HepG2 (cell line): ENCODE results near the gene SMAP2. TPM values are rescaled to one million over a fixed set of nuclear protein-coding genes. Genes with fewer than 3 reads are reported as not detected.

Source experiments
- CREBL2 ChIP-seq: sonication (generic); formaldehyde crosslinking; IDR thresholded peaks from 2 replicates; pipeline ENCODE4 v1.8.1; 2023; ENCODE audit warnings: missing genetic modification reagents, mild to moderate bottlenecking, borderline replicate concordance
- CREM ChIP-seq, 2 experiments: sonication (generic) in 1 of 2; formaldehyde crosslinking in 1 of 2; IDR thresholded peaks; 2 replicates each; pipeline versions ENCODE4 v1.4.0 to v1.6.1; 2016 to 2020; ENCODE audit warnings: antibody characterized with exemption in 1 of 2, mild to moderate bottlenecking in 1 of 2, missing genetic modification reagents in 1 of 2
- DMTF1 ChIP-seq: sonication (generic); formaldehyde crosslinking; IDR thresholded peaks from 2 replicates; pipeline ENCODE4 v1.4.0; 2020; ENCODE audit warnings: mild to moderate bottlenecking, missing genetic modification reagents
- FLYWCH1 ChIP-seq: sonication (generic); formaldehyde crosslinking; IDR thresholded peaks from 2 replicates; pipeline ENCODE4 v1.8.1; 2023; ENCODE audit warnings: mild to moderate bottlenecking, missing genetic modification reagents
- GATAD2A ChIP-seq: IDR thresholded peaks from 2 replicates; pipeline ENCODE4 v1.6.1; 2016
- LBX2 ChIP-seq: sonication (generic); formaldehyde crosslinking; IDR thresholded peaks from 2 replicates; pipeline ENCODE4 v1.5.0; 2020; ENCODE audit warnings: missing genetic modification reagents, mild to moderate bottlenecking, borderline replicate concordance
- LCORL ChIP-seq, 2 experiments: fragments of 450-650 bp in 1 of 2; sonication (generic) in 1 of 2; formaldehyde crosslinking in 1 of 2; IDR thresholded peaks; 2 replicates each; pipeline versions ENCODE4 v1.5.0 to v1.6.1; 2017 to 2020; ENCODE audit warnings: antibody characterized with exemption in 1 of 2, missing genetic modification reagents in 1 of 2
- MXD1 ChIP-seq: sonication (generic); formaldehyde crosslinking; IDR thresholded peaks from 2 replicates; pipeline ENCODE4 v1.4.0; 2020; ENCODE audit warnings: mild to moderate bottlenecking, missing genetic modification reagents
- NR2F2 ChIP-seq: IDR thresholded peaks from 2 replicates; pipeline ENCODE4 v1.6.1; 2012; ENCODE audit warnings: low read depth, inconsistent platforms, borderline replicate concordance
- PHB2 ChIP-seq: fragments of 450-650 bp; IDR thresholded peaks from 2 replicates; pipeline ENCODE4 v1.6.1; 2018; ENCODE audit not compliant: partially characterized antibody
- RAD21 ChIP-seq: fragments of 450-650 bp; formaldehyde crosslinking; IDR thresholded peaks from 2 replicates; pipeline ENCODE4 v1.5.0; 2020; ENCODE audit warnings: mild to moderate bottlenecking
- RFXAP ChIP-seq: sonication (generic); formaldehyde crosslinking; IDR thresholded peaks from 2 replicates; pipeline ENCODE4 v1.4.0; 2020; ENCODE audit warnings: missing genetic modification reagents, borderline replicate concordance
- SKI ChIP-seq: fragments of 450-650 bp; IDR thresholded peaks from one replicate; pipeline ENCODE4 v1.6.1; 2018; ENCODE audit warnings: mild to moderate bottlenecking; ENCODE audit not compliant: partially characterized antibody
- SMAD1 ChIP-seq: sonication (generic); formaldehyde crosslinking; IDR thresholded peaks from 2 replicates; pipeline ENCODE4 v1.4.0; 2020; ENCODE audit warnings: missing genetic modification reagents, low read depth, mild to moderate bottlenecking, borderline replicate concordance
- TBX3 ChIP-seq: fragments of 450-650 bp; IDR thresholded peaks from 2 replicates; pipeline ENCODE4 v1.6.1; 2017; ENCODE audit warnings: antibody characterized with exemption, mild to moderate bottlenecking, inconsistent platforms, borderline replicate concordance
- TP53 ChIP-seq: sonication (generic); formaldehyde crosslinking; conservative IDR thresholded peaks from 2 replicates; pipeline ENCODE4 v1.4.0; 2020; ENCODE audit warnings: missing genetic modification reagents
- ZMYM4 ChIP-seq: sonication (generic); formaldehyde crosslinking; IDR thresholded peaks from 2 replicates; pipeline ENCODE4 v1.8.1; 2023; ENCODE audit warnings: mild to moderate bottlenecking, missing genetic modification reagents
- ZNF263 ChIP-seq: sonication (generic); formaldehyde crosslinking; IDR thresholded peaks from 2 replicates; pipeline ENCODE4 v1.4.0; 2020; ENCODE audit warnings: missing genetic modification reagents
- ZNF441 ChIP-seq: sonication (generic); formaldehyde crosslinking; IDR thresholded peaks from 2 replicates; pipeline ENCODE4 v1.7.0; 2021; ENCODE audit warnings: missing genetic modification reagents, borderline replicate concordance
- ZNF678 ChIP-seq: sonication (generic); formaldehyde crosslinking; IDR thresholded peaks from 2 replicates; pipeline ENCODE4 v1.4.0; 2020; ENCODE audit warnings: mild to moderate bottlenecking, missing genetic modification reagents
- ZNF687 ChIP-seq: sonication (generic); formaldehyde crosslinking; IDR thresholded peaks from 2 replicates; pipeline ENCODE4 v1.5.1; 2020; ENCODE audit warnings: mild to moderate bottlenecking, missing genetic modification reagents, moderate library complexity
- ZNF780A ChIP-seq: sonication (generic); formaldehyde crosslinking; IDR thresholded peaks from 2 replicates; pipeline ENCODE4 v1.8.0; 2022; ENCODE audit warnings: mild to moderate bottlenecking, missing genetic modification reagents, moderate library complexity
- polyA plus RNA-seq, 8 experiments: library from polyadenylated mRNA; depleted of rRNA in 3 of 8; stranded (reverse) in 7 of 8; unstranded in 1 of 8; fragments of >200 nt; fragmentation: Illumina TruSeq in 4 of 8; extraction: Trizol in 4 of 8; gene quantifications; 2 replicates each; pipeline versions ENCODE4 v1.2.1 to v1.2.3, GENCODE V29; 2011 to 2016; ENCODE audit warnings: low read depth in 4 of 8, missing spikeins in 1 of 8, mixed read lengths in 1 of 8; ENCODE audit not compliant: insufficient read depth in 1 of 8
- total RNA-seq, 5 experiments: library from RNA; depleted of rRNA; stranded (reverse); fragments of >200 nt; fragmentation: Illumina TruSeq; extraction: Trizol; gene quantifications; 2 replicates each; pipeline ENCODE4 v1.2.3, GENCODE V29; 2016; ENCODE audit warnings: low read depth in 1 of 5

Gene SMAP2
- total and polyA plus RNA-seq, 2 of the 13 experiments (the other 11 are each of a cell fraction or from before 2014, with no cell fraction given) = 19.0 to 22.3 TPM

- TF ChIP-seq FLYWCH1 (no peak), RAD21 (CRISPR knock-in tag) (no peak), RFXAP (CRISPR knock-in tag) (no peak), CREM (IDR thresholded peaks at IDR 0.05) (peak; percentile 66), CREM (CRISPR knock-in tag; IDR thresholded peaks at IDR 0.05) (no peak), MXD1 (CRISPR knock-in tag) (no peak), ZNF263 (CRISPR knock-in tag) (peak; percentile 33; the same call in 1 of the 2 replicates), ZNF687 (peak; percentile 41; the same call in 1 of the 2 replicates), GATAD2A (peak; percentile 95), ZNF780A (CRISPR knock-in tag) (no peak), LBX2 (CRISPR knock-in tag) (no peak), SMAD1 (CRISPR knock-in tag) (no peak), LCORL (IDR thresholded peaks at IDR 0.05) (no peak), LCORL (CRISPR knock-in tag; IDR thresholded peaks at IDR 0.05) (0 out of 2 replicates have a peak, but pooled peaks have one; percentile 44), ZNF678 (CRISPR knock-in tag) (no peak), SKI (no peak), TP53 (CRISPR knock-in tag) (no peak), DMTF1 (no peak), PHB2 (no peak), CREBL2 (CRISPR knock-in tag) (no peak), ZNF441 (CRISPR knock-in tag) (no peak), TBX3 (peak; percentile 36; the same call in 1 of the 2 replicates), ZMYM4 (CRISPR knock-in tag) (peak; percentile 77), NR2F2 (peak; percentile 67; the same call in 1 of the 2 replicates)
Observed at GRCh38 chr1:40383488-40384412, 10.2 kb downstream of the SMAP2 start (continued).
